ENCODE measurements around the gene MEX3D.

- TF ChIP-seq RARB (CRISPR knock-in tag; IDR thresholded peaks at IDR 0.05) (no peak), GLIS3 (CRISPR knock-in tag; IDR thresholded peaks at IDR 0.05) (no peak), CSRNP3 (CRISPR knock-in tag; IDR thresholded peaks at IDR 0.05) (no peak), ISL1 (CRISPR knock-in tag; IDR thresholded peaks at IDR 0.05) (no peak), ZNF8 (CRISPR knock-in tag; IDR thresholded peaks at IDR 0.05) (no peak), PATZ1 (CRISPR knock-in tag; IDR thresholded peaks at IDR 0.05; ENCODE audit: borderline replicate concordance) (no peak), TCF4 (CRISPR knock-in tag; IDR thresholded peaks at IDR 0.05; ENCODE audit: borderline replicate concordance) (no peak), POU6F1 (CRISPR knock-in tag; IDR thresholded peaks at IDR 0.05; ENCODE audit: borderline replicate concordance, low read depth) (no peak), CREB5 (CRISPR knock-in tag; IDR thresholded peaks at IDR 0.05; ENCODE audit: low read depth) (no peak), ZC3H10 (CRISPR knock-in tag; IDR thresholded peaks at IDR 0.05) (no peak), ESRRG (CRISPR knock-in tag; IDR thresholded peaks at IDR 0.05) (no peak), ZFP30 (CRISPR knock-in tag; IDR thresholded peaks at IDR 0.05) (no peak)
Observed at GRCh38 chr19:1567116-1567847, 843 bp downstream of the MEX3D start.
